H9 (cell line): ENCODE measurements around the gene ZNF423. TPM values are rescaled to one million over a fixed set of nuclear protein-coding genes. Genes with fewer than 3 reads are reported as not detected.

Source experiments
- DNase-seq: peaks from one replicate; pipeline ENCODE4 v3.0.0-alpha.2; 2017
- H2AFZ ChIP-seq: one replicate; pipeline ENCODE4 v1.6.1; 2013; ENCODE audit warnings: mild to moderate bottlenecking, low read length, control low read depth, moderate library complexity
- H2AK5ac ChIP-seq: 2 replicates; pipeline ENCODE4 v1.6.1; 2013; ENCODE audit warnings: low read length, control low read depth, mixed read lengths; ENCODE audit not compliant: insufficient read length
- H2BK120ac ChIP-seq: one replicate; pipeline ENCODE4 v1.6.1; 2013; ENCODE audit warnings: low read depth, mild to moderate bottlenecking, low read length, control low read depth, inconsistent platforms; ENCODE audit not compliant: poor library complexity, severe bottlenecking
- H2BK12ac ChIP-seq: 2 replicates; pipeline ENCODE4 v1.6.1; 2013; ENCODE audit warnings: low read length, control low read depth, mixed read lengths, low read depth; ENCODE audit not compliant: insufficient read length
- H2BK15ac ChIP-seq: 2 replicates; pipeline ENCODE4 v1.6.1; 2013; ENCODE audit warnings: low read depth, low read length, control low read depth
- H2BK20ac ChIP-seq: one replicate; pipeline ENCODE4 v1.6.1; 2013; ENCODE audit warnings: low read depth, mild to moderate bottlenecking, low read length, control low read depth, inconsistent platforms; ENCODE audit not compliant: poor library complexity, severe bottlenecking
- H2BK5ac ChIP-seq: 2 replicates; pipeline ENCODE4 v1.6.1; 2013; ENCODE audit warnings: low read length, control low read depth, mixed read lengths; ENCODE audit not compliant: insufficient read length
- H3K14ac ChIP-seq: 2 replicates; pipeline ENCODE4 v1.6.1; 2013; ENCODE audit warnings: low read length, control low read depth; ENCODE audit not compliant: insufficient read depth
- H3K18ac ChIP-seq: 2 replicates; pipeline ENCODE4 v1.6.1; 2013; ENCODE audit warnings: low read depth, mild to moderate bottlenecking, mixed read lengths, low read length, control low read depth; ENCODE audit not compliant: insufficient read length
- H3K23ac ChIP-seq: 2 replicates; pipeline ENCODE4 v1.6.1; 2013; ENCODE audit warnings: low read length, control low read depth, mixed read lengths, low read depth; ENCODE audit not compliant: insufficient read length
- H3K23me2 ChIP-seq: 2 replicates; pipeline ENCODE4 v1.6.1; 2013; ENCODE audit warnings: low read depth, mild to moderate bottlenecking, mixed read lengths, low read length, control low read depth; ENCODE audit not compliant: insufficient read length, poor library complexity, severe bottlenecking
- H3K27ac ChIP-seq: 2 replicates; pipeline ENCODE4 v1.5.1; 2013; ENCODE audit warnings: low read length, control low read depth, mixed read lengths, low read depth; ENCODE audit not compliant: insufficient read length
- H3K27me3 ChIP-seq: 2 replicates; pipeline ENCODE4 v1.6.1; 2013; ENCODE audit warnings: low read length, control low read depth, inconsistent platforms; ENCODE audit not compliant: insufficient read depth
- H3K4ac ChIP-seq: 2 replicates; pipeline ENCODE4 v1.6.1; 2013; ENCODE audit warnings: low read depth, mild to moderate bottlenecking, control low read depth, inconsistent platforms, low read length, moderate library complexity
- H3K4me1 ChIP-seq: 2 replicates; pipeline ENCODE4 v1.6.1; 2013; ENCODE audit warnings: low read length, control low read depth, inconsistent platforms; ENCODE audit not compliant: insufficient read depth
- H3K4me2 ChIP-seq: 2 replicates; pipeline ENCODE4 v1.6.1; 2013; ENCODE audit warnings: low read length, control low read depth, mixed read lengths; ENCODE audit not compliant: insufficient read length, insufficient read depth
- H3K56ac ChIP-seq: 2 replicates; pipeline ENCODE4 v1.6.1; 2013; ENCODE audit warnings: low read depth, mild to moderate bottlenecking, mixed read lengths, low read length, control low read depth; ENCODE audit not compliant: insufficient read length
- H3K79me1 ChIP-seq: 2 replicates; pipeline ENCODE4 v1.6.1; 2013; ENCODE audit warnings: low read depth, mild to moderate bottlenecking, moderate library complexity, low read length, control low read depth, inconsistent platforms; ENCODE audit not compliant: insufficient read depth, poor library complexity, severe bottlenecking
- H3K79me2 ChIP-seq: 2 replicates; pipeline ENCODE4 v1.6.1; 2013; ENCODE audit warnings: low read length, control low read depth, inconsistent platforms; ENCODE audit not compliant: insufficient read depth
- H3K9ac ChIP-seq: 2 replicates; pipeline ENCODE4 v1.6.1; 2013; ENCODE audit warnings: low read length, control low read depth, mixed read lengths; ENCODE audit not compliant: insufficient read length; ENCODE audit errors: extremely low read depth
- H3K9me3 ChIP-seq: one replicate; pipeline ENCODE4 v1.6.1; 2013; ENCODE audit warnings: low read depth, low read length, inconsistent platforms; ENCODE audit not compliant: control insufficient read depth
- H3T11ph ChIP-seq: one replicate; pipeline ENCODE4 v1.6.1; 2013; ENCODE audit warnings: mild to moderate bottlenecking, low read length, control low read depth, inconsistent platforms
- H4K20me1 ChIP-seq: one replicate; pipeline ENCODE4 v1.6.1; 2013; ENCODE audit not compliant: control insufficient read depth, insufficient read length, insufficient read depth
- H4K5ac ChIP-seq: 2 replicates; pipeline ENCODE4 v1.6.1; 2013; ENCODE audit warnings: low read depth, mild to moderate bottlenecking, mixed read lengths, low read length, control low read depth; ENCODE audit not compliant: insufficient read length
- H4K8ac ChIP-seq: replicated peaks from 2 replicates; pipeline ENCODE4 v1.6.1; 2013; ENCODE audit warnings: low read length, control low read depth, mixed read lengths, low read depth; ENCODE audit not compliant: insufficient read length
- H4K91ac ChIP-seq: 2 replicates; pipeline ENCODE4 v1.6.1; 2013; ENCODE audit warnings: low read depth, mild to moderate bottlenecking, moderate library complexity, mixed read lengths, low read length, control low read depth; ENCODE audit not compliant: insufficient read length
- H3K27ac Mint-ChIP-seq, 3 experiments: 2 replicates in 2 of 3; 3 replicates in 1 of 3; pipeline ENCODE4 v1.8.0; 2020 to 2021; ENCODE audit warnings: mixed read lengths in 3 of 3, mild to moderate bottlenecking in 1 of 3, moderate library complexity in 1 of 3
- H3K27me3 Mint-ChIP-seq: 2 replicates; pipeline ENCODE4 v1.8.0; 2021; ENCODE audit warnings: low read depth, mild to moderate bottlenecking, moderate library complexity, mixed read lengths
- H3K36me3 Mint-ChIP-seq, 3 experiments: 2 replicates in 2 of 3; 3 replicates in 1 of 3; pipeline ENCODE4 v1.8.0; 2020 to 2021; ENCODE audit warnings: low read depth in 3 of 3, mixed read lengths in 3 of 3; ENCODE audit not compliant: insufficient read depth in 1 of 3
- H3K4me1 Mint-ChIP-seq, 2 experiments: 2 replicates each; pipeline ENCODE4 v1.8.0; 2020; ENCODE audit warnings: mixed read lengths in 2 of 2
- H3K4me3 Mint-ChIP-seq, 2 experiments: 2 replicates in 1 of 2; 3 replicates in 1 of 2; pipeline ENCODE4 v1.8.0; 2020 to 2021; ENCODE audit warnings: mild to moderate bottlenecking in 2 of 2, mixed read lengths in 2 of 2, moderate library complexity in 1 of 2
- H3K9me3 Mint-ChIP-seq, 2 experiments: 2 replicates in 1 of 2; 3 replicates in 1 of 2; pipeline ENCODE4 v1.8.0; 2020; ENCODE audit warnings: mild to moderate bottlenecking in 2 of 2, mixed read lengths in 2 of 2, moderate library complexity in 1 of 2
- total RNA-seq: library from RNA; stranded (reverse); gene quantifications from 2 replicates; pipeline ENCODE4 v1.2.1, GENCODE V29; 2021
- TF ChIP-seq, protein P1 (sequence below): fragments of 200-600 bp; sonication (generic); conservative IDR thresholded peaks from 3 replicates; pipeline ENCODE4 v1.8.0; 2021; ENCODE audit warnings: antibody characterized with exemption, mild to moderate bottlenecking

The ZNF423 gene
- total RNA-seq, 1 experiment from 2014 or later, result 51.5 TPM

DNA sequence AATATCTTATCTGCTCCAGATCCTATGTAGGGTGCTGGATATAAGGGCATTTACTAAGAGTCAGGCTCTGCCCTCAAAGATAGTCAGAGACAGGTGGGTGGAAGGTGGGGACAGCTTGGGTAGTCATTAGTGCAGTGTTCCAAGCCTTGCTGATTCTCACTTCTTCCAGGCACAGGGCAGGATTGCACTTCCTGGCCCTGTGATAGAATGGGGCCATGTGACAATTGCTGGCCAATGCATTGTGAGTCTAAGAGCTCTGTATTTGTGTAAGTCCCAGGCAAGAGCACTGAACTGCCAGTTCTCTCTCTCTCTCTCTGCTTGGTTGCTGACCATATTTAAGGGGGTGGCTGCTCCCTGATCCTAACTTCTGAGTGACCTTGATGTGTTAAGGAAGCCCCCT, 370.2 kb downstream of the ZNF423 start:
- no peak overlapping the region for H3K9ac ChIP-seq
- H2AFZ ChIP-seq, result no peak overlapping the region
- no peak overlapping the region for H3K4me3 Mint-ChIP-seq
- no peaks in the 10 kb centered on the region for H3K4me1 ChIP-seq
- H3K27me3 ChIP-seq, result no peaks in the 10 kb centered on the region
- no peaks in the 10 kb centered on the region for H3K79me2 ChIP-seq
- DNase-seq, result no peak
- no peak overlapping the region for H3K23ac ChIP-seq
- no peak overlapping the region for H2BK20ac ChIP-seq
- H3K4me1 Mint-ChIP-seq, result peaks cover 6 to 7% of the 10 kb centered on the region in 2 experiments; a peak in 3 of 4 replicates
- H4K91ac ChIP-seq, result no peak overlapping the region
- no peak overlapping the region for H2BK15ac ChIP-seq
- H4K8ac ChIP-seq, result no peak overlapping the region
- H2BK12ac ChIP-seq, result no peak overlapping the region
- no peak overlapping the region for H4K5ac ChIP-seq
- no peaks in the 10 kb centered on the region for H4K20me1 ChIP-seq
- H3K23me2 ChIP-seq, result no peaks in the 10 kb centered on the region
- no peak overlapping the region for H3T11ph ChIP-seq
- H3K27ac ChIP-seq, result no peak overlapping the region
- TF ChIP-seq, protein P1, sequence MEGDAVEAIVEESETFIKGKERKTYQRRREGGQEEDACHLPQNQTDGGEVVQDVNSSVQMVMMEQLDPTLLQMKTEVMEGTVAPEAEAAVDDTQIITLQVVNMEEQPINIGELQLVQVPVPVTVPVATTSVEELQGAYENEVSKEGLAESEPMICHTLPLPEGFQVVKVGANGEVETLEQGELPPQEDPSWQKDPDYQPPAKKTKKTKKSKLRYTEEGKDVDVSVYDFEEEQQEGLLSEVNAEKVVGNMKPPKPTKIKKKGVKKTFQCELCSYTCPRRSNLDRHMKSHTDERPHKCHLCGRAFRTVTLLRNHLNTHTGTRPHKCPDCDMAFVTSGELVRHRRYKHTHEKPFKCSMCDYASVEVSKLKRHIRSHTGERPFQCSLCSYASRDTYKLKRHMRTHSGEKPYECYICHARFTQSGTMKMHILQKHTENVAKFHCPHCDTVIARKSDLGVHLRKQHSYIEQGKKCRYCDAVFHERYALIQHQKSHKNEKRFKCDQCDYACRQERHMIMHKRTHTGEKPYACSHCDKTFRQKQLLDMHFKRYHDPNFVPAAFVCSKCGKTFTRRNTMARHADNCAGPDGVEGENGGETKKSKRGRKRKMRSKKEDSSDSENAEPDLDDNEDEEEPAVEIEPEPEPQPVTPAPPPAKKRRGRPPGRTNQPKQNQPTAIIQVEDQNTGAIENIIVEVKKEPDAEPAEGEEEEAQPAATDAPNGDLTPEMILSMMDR, result no peak
- no peak overlapping the region for H3K18ac ChIP-seq
- no peak overlapping the region for H2BK5ac ChIP-seq
- no peak overlapping the region for H3K4ac ChIP-seq
- H3K9me3 Mint-ChIP-seq, result no peaks in the 10 kb centered on the region; a peak in 1 of 5 replicates
- peaks cover 30% of the 10 kb centered on the region for H3K27me3 Mint-ChIP-seq
- no peak overlapping the region for H3K56ac ChIP-seq
- H3K79me1 ChIP-seq, result no peaks in the 10 kb centered on the region
- no peaks in the 10 kb centered on the region for H3K9me3 ChIP-seq
- no peak overlapping the region for H3K27ac Mint-ChIP-seq
- H3K36me3 Mint-ChIP-seq, result peaks cover 0 to 4% (median 1%) of the 10 kb centered on the region in 3 experiments; a peak in 2 of 7 replicates
- H3K14ac ChIP-seq, result no peak overlapping the region
- H3K4me2 ChIP-seq, result no peak overlapping the region
- H2BK120ac ChIP-seq, result no peak overlapping the region
- H2AK5ac ChIP-seq, result no peak overlapping the region
